RPMI7951 (cell line): ENCODE data around the gene GAB3. TPM values are rescaled to one million over a fixed set of nuclear protein-coding genes. Genes with fewer than 3 reads are reported as not detected.
"Not testable (repeated sequence)": the region's sequence is repeated elsewhere in the genome, so short reads cannot be mapped to it uniquely, and the experiment has no call there.

Experiments
- DNase-seq: peaks from one replicate; pipeline ENCODE4 v3.0.0-alpha.2; 2012; ENCODE audit warnings: low read depth
- total RNA-seq: library from RNA; depleted of rRNA; stranded (reverse); fragments of >200 nt; shearing (Covaris generic); gene quantifications from 2 replicates; pipeline ENCODE4 v1.2.3, GENCODE V29; 2014; rRNA removed

GAB3 gene
- total RNA-seq, 1 experiment from 2014 or later, result 0.24 TPM

DNA sequence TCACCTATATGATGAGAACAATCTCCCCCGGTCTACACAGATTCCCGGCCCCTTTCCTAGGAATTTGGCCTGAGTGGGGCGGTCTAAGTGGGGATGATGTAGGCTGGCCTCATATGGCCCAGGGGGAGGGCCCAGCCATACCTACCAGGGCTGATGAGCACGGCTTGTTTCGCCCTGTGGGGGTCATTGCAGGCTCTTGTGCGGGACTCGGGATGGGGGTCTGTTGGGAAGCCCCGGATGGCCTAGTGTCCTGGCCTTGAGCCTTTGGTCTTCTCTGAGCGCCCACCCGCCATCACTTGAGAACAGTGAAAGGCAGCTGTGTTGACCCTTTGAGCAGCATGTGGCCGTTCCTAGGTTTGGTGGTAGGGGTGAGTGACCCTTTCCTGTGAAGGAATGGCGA, 92.7 kb downstream of the GAB3 start:
- no peak for DNase-seq

DNA sequence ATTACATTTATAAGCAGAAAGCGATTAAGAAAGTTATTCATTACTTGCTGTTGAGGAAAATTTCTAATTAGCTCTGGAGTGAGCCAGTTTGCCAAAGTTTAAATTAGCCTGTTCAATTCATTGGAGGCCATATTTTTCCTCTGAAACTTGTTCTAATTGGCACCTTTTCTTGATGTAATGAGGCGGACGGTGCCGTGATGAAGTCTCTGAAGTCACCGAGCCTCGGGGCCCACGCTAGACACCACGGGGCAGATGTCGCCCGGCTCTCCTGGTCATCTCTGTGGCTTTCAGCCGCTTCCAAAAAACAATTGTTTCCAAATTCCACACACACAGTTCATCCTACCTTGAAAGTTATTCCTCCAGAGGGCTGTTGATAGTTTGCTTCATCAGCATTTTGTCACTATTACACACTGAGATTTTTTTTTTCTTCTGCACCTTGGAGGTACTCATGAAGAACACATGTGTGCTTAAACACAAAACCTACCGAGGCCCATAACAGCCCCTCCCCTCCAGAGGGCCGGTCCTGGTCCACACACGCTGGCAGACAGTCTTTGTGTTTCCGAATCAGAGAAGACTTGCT, 93.6 kb downstream of the GAB3 start:
- DNase-seq, result no peak

DNA sequence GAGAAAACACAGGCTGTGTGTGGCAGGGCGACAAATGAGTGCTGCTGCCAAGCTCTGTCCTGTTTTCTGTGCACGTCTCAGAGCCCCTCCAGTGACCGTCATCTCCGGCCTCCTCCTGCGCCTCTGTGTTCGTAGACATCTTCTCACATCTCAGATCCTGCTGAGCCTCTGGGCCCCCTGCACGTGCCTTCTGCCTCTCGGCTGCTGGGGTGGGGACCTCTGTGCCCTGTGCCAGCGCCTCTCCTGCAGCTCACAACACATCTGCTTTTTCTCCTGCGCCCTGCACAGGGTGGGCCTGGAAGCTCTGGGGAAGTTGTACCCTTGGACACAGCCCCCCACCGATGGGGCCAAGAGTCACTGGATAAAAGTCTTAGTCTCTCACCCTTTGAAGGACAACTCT, 95.1 kb downstream of the GAB3 start:
- DNase-seq, result no peak

DNA sequence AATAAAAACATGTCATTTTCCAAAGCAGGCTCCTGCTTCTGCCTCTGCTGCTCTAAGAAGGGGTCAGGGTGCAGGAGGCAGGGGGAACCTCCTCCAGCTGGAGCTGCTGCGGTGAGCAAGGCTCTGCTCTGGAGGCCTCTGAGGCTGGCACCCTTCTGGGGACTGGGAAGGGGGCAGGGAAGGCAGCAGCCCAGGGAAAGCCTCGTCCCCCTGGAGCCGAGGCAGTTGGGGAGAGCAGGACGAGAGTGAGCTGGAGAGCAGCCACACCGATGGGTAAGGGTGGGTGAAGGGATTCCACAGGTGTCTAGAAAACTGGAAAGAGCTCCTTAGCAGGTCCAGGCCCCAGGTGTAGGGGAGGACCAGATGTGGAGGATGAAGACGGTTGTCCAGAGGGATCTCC, 95.5 kb downstream of the GAB3 start:
- DNase-seq, result no peak

DNA sequence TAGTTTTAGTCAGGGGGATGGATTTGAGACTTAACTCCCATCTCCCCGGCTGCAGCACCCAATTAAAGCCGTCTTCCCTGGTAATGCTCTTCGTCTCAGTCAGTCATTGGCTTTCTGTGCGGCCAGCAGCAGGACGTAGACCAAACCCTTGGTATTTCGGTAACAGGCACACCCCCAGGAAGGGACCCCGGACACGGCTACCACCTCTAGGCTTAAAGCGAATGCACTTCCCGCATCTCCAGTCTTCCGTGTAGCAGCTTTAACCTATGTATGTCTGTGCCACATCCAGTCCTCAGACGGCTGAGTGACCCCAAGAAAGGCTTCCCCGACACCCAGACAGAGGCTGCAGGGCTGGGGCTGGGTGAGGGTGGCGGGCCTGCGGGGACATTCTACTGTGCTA, 96.0 kb downstream of the GAB3 start:
- no peak for DNase-seq

DNA sequence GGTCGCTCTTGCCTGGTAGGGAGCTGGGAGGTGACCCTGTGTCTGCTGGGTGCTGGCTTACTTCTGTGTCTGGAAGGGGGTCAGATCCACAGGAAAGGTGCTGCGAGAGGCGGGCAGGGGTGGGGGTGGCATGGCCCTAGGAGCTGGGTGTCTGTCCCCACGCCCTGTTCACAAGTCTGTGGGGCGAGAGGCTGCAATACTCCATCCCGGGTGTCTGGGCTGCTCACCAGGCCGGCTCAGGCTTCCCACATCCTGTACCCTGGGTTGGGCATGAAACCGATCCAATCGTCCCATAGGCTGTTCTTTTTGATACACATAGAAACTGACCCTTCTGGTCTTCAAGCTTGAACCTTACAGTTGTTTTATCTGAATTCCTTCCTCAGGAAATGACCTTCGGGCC, 96.5 kb downstream of the GAB3 start:
- no peak for DNase-seq

DNA sequence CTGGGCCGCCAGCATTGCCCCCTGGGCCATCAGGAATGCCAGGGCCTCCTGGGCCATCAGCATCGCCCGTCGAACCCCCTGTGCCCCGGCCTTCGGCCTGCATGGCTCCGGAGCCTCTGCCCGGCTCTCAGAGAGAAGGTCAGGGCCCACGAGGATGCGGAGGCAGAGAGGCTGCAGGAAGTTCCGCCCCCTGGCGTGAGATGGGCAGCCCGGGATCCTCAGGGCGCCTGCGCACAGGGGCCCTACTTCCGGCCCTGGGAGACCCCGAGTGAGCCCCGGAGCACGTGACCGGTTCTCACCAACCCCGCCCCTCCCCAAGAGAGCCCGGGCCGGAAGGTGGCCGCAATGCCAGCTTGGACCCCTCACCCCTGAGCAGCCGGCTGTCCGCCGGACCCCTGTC, 97.5 kb downstream of the GAB3 start, which contains the start of gene CTAG2:
TSS of gene CTAG2 (minus strand) at position 167 of the 400 bp plus-strand sequence. CDS start at position 103, 64 bp downstream.
- not testable (repeated sequence) for DNase-seq

DNA sequence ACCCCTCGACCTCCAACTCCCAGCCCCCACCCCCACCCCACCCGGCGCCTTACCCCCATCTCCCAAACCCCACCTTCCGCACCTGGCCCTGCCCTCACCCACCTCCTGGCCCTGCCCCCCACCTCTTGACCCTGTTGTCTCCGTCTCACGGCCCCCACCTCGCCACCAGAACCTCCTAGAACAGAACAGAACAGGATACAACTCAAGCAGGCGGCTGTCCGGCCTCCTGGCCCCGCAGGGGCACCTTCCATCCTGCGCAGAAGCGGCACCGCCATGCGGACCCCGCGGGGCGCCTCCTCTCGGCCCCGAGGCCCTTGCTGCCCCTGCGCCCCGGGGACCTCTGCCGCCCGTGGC, 97.9 kb downstream of the GAB3 start:
- no peak for DNase-seq

DNA sequence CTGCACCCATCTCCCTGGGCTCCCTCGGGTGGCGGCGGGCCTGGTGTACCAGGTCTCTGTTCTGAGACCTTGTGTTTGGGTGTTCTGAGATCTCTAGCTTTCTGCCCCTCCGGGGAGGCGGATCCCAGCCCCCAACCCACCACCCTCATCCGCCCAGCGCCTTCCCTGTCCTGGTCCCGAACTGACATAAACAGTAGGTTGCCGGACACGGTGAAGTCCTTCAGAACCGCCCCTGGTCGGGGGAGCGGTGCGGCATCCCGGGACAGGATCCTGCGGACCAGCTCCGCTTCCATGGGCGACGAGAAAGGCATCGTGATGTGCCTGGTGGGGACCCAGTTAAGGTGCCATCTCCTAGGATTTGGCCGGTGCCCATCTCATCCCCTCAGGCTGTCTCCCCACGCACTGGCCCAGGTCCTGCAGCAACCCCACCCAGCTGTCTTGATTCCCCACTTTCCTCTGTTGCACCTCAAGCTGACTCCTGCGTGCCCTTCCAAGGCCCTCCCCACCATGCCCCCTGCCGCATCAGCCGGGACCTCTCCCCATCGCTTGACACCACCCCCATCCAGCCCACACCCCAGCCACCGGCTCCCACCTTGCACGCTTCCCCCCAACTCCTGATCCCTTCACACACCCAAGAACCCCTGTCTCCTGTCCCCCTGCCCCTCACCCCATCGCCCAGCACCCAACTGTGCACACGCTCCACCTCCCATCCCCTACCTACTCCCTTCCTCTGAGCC, 98.4 kb downstream of the GAB3 start:
- DNase-seq, result no peak

DNA sequence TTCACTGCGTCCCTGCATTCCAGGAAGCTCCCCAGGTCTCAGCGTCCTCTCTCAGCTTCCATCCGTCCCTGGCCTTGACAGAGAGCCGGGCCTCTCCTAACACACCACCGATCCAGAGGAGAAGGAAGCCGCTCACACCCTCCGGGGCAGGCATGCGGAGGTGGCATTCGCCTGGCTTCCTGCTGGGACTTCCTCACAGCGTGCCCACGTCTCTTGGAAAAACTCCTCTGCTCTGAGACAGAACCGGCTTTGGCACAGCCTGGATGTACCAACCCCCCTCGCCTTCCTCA, 100.7 kb downstream of the GAB3 start:
- DNase-seq, result no peak

DNA sequence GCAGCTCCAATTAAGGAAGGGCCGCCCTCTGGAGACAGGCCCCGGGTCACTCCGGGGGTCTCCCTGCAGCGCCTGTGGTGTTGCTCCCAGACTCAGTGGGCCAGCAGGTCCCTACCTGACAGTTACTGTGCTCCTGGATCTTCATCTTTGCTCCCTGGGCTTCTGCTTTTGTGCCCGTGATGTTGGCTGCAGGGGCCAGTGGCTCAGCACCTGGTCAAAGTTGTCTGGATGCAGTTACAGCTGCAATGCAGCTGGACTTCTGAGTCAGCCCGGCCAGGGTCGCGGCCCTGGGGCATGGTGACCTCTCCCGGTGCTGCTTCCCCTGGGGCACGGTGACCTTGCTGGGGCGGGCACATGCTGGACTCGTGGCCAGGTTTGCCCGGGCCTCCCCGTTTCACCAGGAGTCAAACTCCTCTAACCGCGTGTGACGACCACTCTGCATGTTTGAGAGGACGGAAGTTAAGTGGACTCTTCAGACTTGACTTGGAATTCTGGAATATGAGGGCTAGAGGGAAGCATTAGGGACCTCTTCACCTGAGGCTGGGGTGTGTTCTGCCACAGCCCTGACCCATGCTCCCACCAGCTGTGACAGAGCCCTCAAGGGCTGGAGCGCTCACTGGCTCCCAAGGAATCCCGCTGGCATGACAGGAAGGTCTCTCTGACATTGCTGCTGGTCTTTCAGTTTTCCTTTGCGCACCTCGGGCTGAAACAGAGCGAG, 101.2 kb downstream of the GAB3 start:
- peak; percentile 14 for DNase-seq

DNA sequence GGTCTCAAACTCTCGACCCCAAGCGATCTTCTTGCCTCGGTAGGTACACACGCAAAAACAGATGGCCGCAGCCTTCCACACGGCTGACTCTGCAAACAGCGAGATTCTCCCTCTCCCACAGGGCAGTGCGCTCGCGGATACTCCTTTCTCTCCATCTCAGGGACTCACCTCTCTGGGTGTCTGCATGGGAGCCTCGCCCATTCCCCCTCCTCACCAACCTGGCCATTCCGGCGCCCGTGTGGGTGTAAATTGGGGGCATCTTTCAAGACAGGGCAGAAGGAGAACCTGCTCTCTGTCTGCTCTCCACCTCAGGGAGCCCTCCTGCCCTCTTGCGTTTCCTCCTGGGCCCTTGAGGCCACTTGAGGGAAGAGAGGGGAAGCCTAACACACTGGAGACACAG, 101.9 kb downstream of the GAB3 start:
- no peak for DNase-seq

DNA sequence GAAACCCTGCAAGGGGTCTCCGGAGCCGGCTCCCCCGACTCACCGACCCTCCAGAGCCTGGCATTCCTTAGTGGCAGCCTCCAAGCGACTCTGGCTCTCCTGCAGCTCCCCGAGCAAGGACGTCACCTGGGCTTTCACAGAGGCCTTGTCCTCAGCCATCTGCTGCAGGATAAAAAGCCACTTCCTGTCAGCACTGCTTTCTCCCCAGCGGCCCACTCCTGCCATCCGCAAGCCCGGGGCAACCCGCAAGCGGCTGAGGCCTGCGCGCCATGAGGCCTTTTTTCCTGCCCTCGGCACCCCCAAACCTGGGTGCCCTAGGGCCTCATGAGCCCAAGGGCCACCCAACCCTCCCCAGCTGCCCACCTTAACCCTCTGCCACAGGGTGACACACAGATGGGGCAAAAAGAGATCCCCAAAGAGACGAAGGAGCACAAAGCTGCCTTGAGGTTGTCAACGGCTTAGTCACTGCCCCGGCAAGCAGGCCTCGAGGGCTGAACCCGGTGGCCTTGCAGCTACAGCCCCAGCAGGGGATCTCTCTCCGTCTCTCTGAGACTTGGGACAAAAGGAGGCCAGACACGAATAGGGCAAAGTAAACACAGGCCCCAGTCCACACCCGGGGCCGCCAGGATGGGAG, 105.0 kb downstream of the GAB3 start:
- not testable (repeated sequence) for DNase-seq

DNA sequence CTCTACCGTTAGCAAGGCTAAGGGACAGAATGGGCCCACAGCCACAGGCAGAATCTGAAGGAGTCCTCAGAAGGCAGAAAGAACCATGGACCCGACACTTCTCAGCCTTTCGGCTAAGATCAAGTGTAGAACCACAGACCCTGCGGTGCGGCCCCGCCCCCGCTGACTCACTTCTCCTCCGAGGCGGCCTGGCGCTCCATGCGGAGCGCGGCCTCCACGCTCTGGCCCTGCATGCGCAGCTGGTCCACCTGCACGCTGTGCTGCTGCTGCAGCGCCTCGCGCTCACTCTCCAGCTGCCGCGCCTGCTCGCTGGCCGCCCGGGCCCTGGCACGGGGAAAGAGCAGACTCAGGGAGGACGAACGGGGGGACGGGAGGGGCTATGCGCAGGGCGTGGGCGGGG, 107.2 kb downstream of the GAB3 start:
- DNase-seq, result not testable (repeated sequence)

DNA sequence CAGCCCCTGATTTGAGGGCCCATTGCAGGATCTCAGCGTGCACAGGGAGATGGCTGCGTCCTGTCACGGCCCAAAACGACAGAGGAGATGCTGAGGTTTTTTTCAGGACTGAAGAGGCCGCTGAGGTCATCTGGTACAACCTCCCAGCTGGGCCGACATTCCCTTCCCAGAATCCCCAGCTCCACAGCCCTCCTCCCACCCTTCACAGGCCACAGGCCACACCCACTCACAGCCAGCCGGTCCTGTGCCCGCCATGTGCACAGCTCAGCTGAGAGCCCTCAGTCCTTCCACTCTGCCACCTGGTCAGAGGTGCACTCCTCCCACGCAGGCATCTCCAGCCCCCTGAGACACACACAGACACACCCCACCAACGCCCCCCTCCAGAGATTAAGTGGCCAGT, 109.1 kb downstream of the GAB3 start:
- DNase-seq, result not testable (repeated sequence)

DNA sequence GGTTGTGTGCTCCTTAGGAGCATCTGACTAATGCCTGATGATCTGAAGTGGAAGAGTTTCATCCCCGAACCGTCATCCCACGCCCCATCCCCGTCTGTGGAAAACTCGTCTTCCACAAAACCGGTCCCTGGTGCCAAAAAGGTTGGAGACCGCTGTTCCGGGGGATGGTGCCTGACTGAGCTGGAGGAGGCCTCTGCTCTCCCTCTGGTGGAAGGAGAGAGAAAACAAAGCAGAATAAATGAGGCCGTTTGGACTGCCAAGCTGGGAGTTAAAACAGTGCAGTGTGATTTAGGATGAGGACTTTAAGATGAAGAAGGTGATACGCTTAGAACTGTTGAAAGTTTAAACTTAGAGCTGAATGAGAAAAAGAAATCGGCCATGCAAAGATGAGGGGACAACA, 117.2 kb downstream of the GAB3 start:
- DNase-seq, result not testable (repeated sequence)

DNA sequence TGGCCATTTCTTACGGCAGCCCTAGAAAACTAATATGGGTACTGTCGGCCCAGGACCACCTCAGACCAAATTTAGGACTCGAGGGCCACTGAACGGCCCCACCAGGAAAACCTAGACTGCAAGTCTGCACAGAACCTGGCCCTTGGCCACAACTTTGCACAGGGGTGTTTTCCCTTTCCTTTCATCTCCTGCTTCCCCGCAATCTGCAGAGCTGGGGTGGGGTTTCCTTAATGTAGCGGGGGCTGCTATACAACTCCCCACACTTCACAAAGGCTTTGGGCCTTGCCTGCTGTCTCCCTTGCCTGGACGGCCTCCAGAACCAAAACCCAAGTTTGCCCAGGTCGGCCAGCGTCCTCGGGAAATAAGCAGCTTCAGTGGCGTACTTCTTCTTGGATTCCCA, 119.9 kb downstream of the GAB3 start:
- not testable (repeated sequence) for DNase-seq

DNA sequence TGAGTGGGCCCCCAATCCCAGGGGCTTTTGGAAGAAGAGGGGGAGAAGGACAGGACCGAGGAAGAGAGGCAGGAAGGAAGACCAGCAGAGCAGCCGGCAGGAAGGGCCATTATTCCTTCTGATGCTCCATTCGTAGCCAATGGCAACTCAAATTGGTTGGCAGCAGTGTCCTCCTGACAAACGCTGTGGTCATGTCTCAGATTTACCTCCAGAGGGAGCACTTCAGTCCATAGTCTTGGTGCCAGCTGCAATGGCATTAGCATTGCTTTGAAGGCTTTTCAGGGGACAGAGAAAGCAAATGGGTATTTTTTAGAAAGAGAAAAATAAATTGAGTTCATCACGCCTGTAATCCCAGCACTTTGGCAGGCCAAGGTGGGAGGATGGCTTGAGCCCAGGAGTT, 121.9 kb downstream of the GAB3 start:
- DNase-seq, result not testable (repeated sequence)

Other genes starting within 250 kb of the GAB3 start
- gene FAM3A, start 234.8 kb downstream of the GAB3 start, total RNA-seq, result 16.5 and 22.3 TPM in 2 replicates
- 50.1 and 82.3 TPM in 2 replicates for gene G6PD, start 204.2 kb downstream of the GAB3 start, total RNA-seq
- gene IKBKG, start 203.5 kb downstream of the GAB3 start, total RNA-seq, result 11.2 and 16.5 TPM in 2 replicates
- not detected in 2 replicates for gene CTAG1A, start 165.9 kb downstream of the GAB3 start, total RNA-seq
- not detected in 2 replicates for gene CTAG1B, start 131.8 kb downstream of the GAB3 start, total RNA-seq
- 0.29 TPM in 1 of 2 replicates, not detected in the other for gene CTAG2, start 97.5 kb downstream of the GAB3 start, total RNA-seq
- gene DKC1, start 11.8 kb upstream of the GAB3 start, total RNA-seq, result 27.9 and 29.7 TPM in 2 replicates
- gene MPP1, start 54.4 kb upstream of the GAB3 start, total RNA-seq, result 13.8 and 14.3 TPM in 2 replicates
- not detected in 2 replicates for gene SMIM9, start 83.6 kb upstream of the GAB3 start, total RNA-seq
- 8.9 and 9.5 TPM in 2 replicates for gene F8A1, start 135.3 kb upstream of the GAB3 start, total RNA-seq